C4-2B (cell line): ENCODE results near the gene BUB1.

ENCODE experiments used
- H3K27ac ChIP-seq: fragments of 450-650 bp; 2 replicates; pipeline ENCODE4 v1.5.1; 2017
- CTCF ChIP-seq: fragments of 450-650 bp; conservative IDR thresholded peaks from 2 replicates; pipeline ENCODE4 v1.5.1; 2017; ENCODE audit warnings: mild to moderate bottlenecking
- ZFX ChIP-seq: fragments of 450-650 bp; IDR thresholded peaks from 2 replicates; pipeline ENCODE4 v1.6.1; 2017

Gene BUB1

GRCh38 chr2:110662560-110662959 lies 15.3 kb downstream of the BUB1 start:
- H3K27ac ChIP-seq: no peak overlapping the region
- no peak for TF ChIP-seq CTCF
- no peak for TF ChIP-seq ZFX

GRCh38 chr2:110660558-110660957 lies 17.3 kb downstream of the BUB1 start:
- TF ChIP-seq CTCF: no peak
- no peak overlapping the region for H3K27ac ChIP-seq

- TF ChIP-seq CTCF: no peak
- TF ChIP-seq ZFX: no peak
- no peak overlapping the region for H3K27ac ChIP-seq
Measured at GRCh38 chr2:110659248-110659647, 18.6 kb downstream of the BUB1 start.

- TF ChIP-seq CTCF (no peak), ZFX (no peak)
- H3K27ac ChIP-seq: no peak overlapping the region
Measured at GRCh38 chr2:110657724-110658305, 20.0 kb downstream of the BUB1 start.

GRCh38 chr2:110655701-110656100 lies 22.2 kb downstream of the BUB1 start:
- no peak overlapping the region for H3K27ac ChIP-seq
- TF ChIP-seq CTCF: no peak
- no peak for TF ChIP-seq ZFX

GRCh38 chr2:110653861-110654260 lies 24.0 kb downstream of the BUB1 start:
- TF ChIP-seq ZFX (no peak), CTCF (no peak)
- no peak overlapping the region for H3K27ac ChIP-seq

GRCh38 chr2:110650346-110650745 lies 27.5 kb downstream of the BUB1 start:
- no peak for TF ChIP-seq ZFX
- TF ChIP-seq CTCF: no peak
- H3K27ac ChIP-seq: no peak overlapping the region
